Stomach (tissue), 9 donors: Measurements from ENCODE around the gene CAVIN1. TPM values are rescaled to one million over a fixed set of nuclear protein-coding genes. Genes with fewer than 3 reads are reported as not detected.
"Not testable (repeated sequence)": the region's sequence is repeated elsewhere in the genome, so short reads cannot be mapped to it uniquely, and the experiment has no call there.

ENCODE experiments used
- DNase-seq, 2 donors: peaks; one replicate each; pipeline versions ENCODE4 v3.0.0 to v3.0.0-alpha.2; 2013 to 2019
- H3K27ac ChIP-seq, 5 donors: fragments of 200-600 bp in 4 of 5; sonication (generic) in 4 of 5; one replicate each; pipeline ENCODE4 v1.5.1; 2013 to 2019; ENCODE audit warnings: mild to moderate bottlenecking in 1 of 5, moderate library complexity in 1 of 5
- H3K27me3 ChIP-seq, 3 donors: fragments of 200-600 bp; sonication (generic); one replicate each; pipeline ENCODE4 v1.5.1; 2017 to 2019; ENCODE audit warnings: mixed run types in 1 of 3
- H3K36me3 ChIP-seq, 4 donors: fragments of 200-600 bp; sonication (generic); 1 replicate in 3 of 4; 2 replicates in 1 of 4; pipeline ENCODE4 v1.5.1; 2016 to 2019
- H3K4me1 ChIP-seq, 4 donors: fragments of 200-600 bp; sonication (generic); one replicate each; pipeline ENCODE4 v1.5.1; 2016 to 2019
- H3K4me3 ChIP-seq, 4 donors: fragments of 200-600 bp; sonication (generic) in 3 of 4; one replicate each; pipeline ENCODE4 v1.5.1; 2016 to 2019; ENCODE audit warnings: mild to moderate bottlenecking in 1 of 4
- H3K9me3 ChIP-seq, 4 donors: fragments of 200-600 bp; sonication (generic); one replicate each; pipeline ENCODE4 v1.5.1; 2016 to 2019
- CTCF ChIP-seq, 7 experiments: fragments of 450-650 bp in 4 of 7; fragments of 200-600 bp in 3 of 7; sonication (generic) in 3 of 7; IDR thresholded peaks; one replicate each; pipeline ENCODE4 v1.5.1; 2016 to 2019; ENCODE audit warnings: antibody characterized with exemption in 7 of 7, control low read depth in 2 of 7, mild to moderate bottlenecking in 1 of 7
- EP300 ChIP-seq: sonication (generic); formaldehyde crosslinking; IDR thresholded peaks from one replicate; pipeline ENCODE4 v1.6.1; 2017; ENCODE audit warnings: antibody characterized with exemption
- POLR2A ChIP-seq, 4 donors: fragments of 450-650 bp; IDR thresholded peaks; one replicate each; pipeline ENCODE4 v1.6.1; 2016; ENCODE audit warnings: antibody characterized with exemption in 4 of 4, control low read depth in 2 of 4, mild to moderate bottlenecking in 1 of 4, moderate library complexity in 1 of 4
- POLR2AphosphoS5 ChIP-seq, 3 donors: sonication (generic); formaldehyde crosslinking; IDR thresholded peaks; one replicate each; pipeline ENCODE4 v1.6.1; 2016; ENCODE audit warnings: antibody characterized with exemption in 3 of 3
- WGBS, 5 donors: extraction: QIAGEN DNeasy Blood & Tissue Kit in 3 of 5; methylation state at CpG; one replicate each; pipeline versions ENCODE4 v1.1.5 to v1.1.7; 2013 to 2018; 5-methylcytosine and 5-hydroxymethylcytosine counted together
- intact Hi-C: fragments of 100-400 bp; cut with DNase I; formaldehyde crosslinking; loops from one replicate; pipeline ENCODE4 v1.15.1; 2023; ENCODE audit warnings: low total_unique reads
- polyA plus RNA-seq, 3 donors: library from polyadenylated mRNA; stranded (reverse); fragments of 200-250 nt; gene quantifications; one replicate each; pipeline ENCODE4 v1.2.3, GENCODE V29; 2013
- total RNA-seq, 5 donors: library from RNA; depleted of rRNA; stranded (reverse); fragments of >200 nt; gene quantifications; one replicate each; pipeline versions ENCODE4 v1.1.0 to v1.2.3, GENCODE V29; 2014 to 2016
- donor health status: healthy with polysubstance abuse.
- donor health status: Bipolar disorder and iron deficiency.
- donor health status: healthy.

The CAVIN1 gene
- total and polyA plus RNA-seq, 8 donors: 61.2 to 244 (median 102) TPM

GRCh38 chr17:42372142-42372541 lies 50.9 kb downstream of the CAVIN1 start:
- Histone ChIP-seq H3K9me3 (no peaks in the 10 kb centered on the region), H3K27ac (no peak overlapping the region), H3K27me3 (no peaks in the 10 kb centered on the region), H3K36me3 (peaks cover 4 to 31% (median 21%) of the 10 kb centered on the region in 4 donors), H3K4me3 (no peak overlapping the region), H3K4me1 (peaks cover 22 to 76% (median 50%) of the 10 kb centered on the region in 4 donors)
- no peak for DNase-seq
- intact Hi-C loops: no loop called here
- TF ChIP-seq POLR2AphosphoS5 (IDR thresholded peaks at IDR 0.05) (no peak), EP300 (no peak), CTCF (IDR thresholded peaks at IDR 0.05) (no peak), POLR2A (IDR thresholded peaks at IDR 0.05) (no peak)

GRCh38 chr17:42368797-42369561 lies 54.1 kb downstream of the CAVIN1 start:
- not testable (repeated sequence) for DNase-seq, H3K27me3 ChIP-seq
- H3K4me1 ChIP-seq: peaks cover 34 to 79% (median 58%) of the 10 kb centered on the region in 4 donors

GRCh38 chr17:42368310-42368709 lies 54.7 kb downstream of the CAVIN1 start:
- H3K4me1 ChIP-seq: peaks cover 34 to 79% (median 59%) of the 10 kb centered on the region in 4 donors
- H3K9me3 ChIP-seq, H3K27me3 ChIP-seq, H3K27ac ChIP-seq, intact Hi-C loops, H3K4me3 ChIP-seq, DNase-seq: not testable (repeated sequence)
- H3K36me3 ChIP-seq: peaks cover 4 to 30% (median 19%) of the 10 kb centered on the region in 4 donors
- WGBS, 5 donors: 70 to 81% (median 75%) methylated on average over 5 of the region's 5 CpGs

More at GRCh38 chr17:42368797-42369561, 54.1 kb downstream of the CAVIN1 start:
- peaks cover 4 to 31% (median 21%) of the 10 kb centered on the region in 4 donors for H3K36me3 ChIP-seq
- H3K27ac ChIP-seq, intact Hi-C loops, H3K4me3 ChIP-seq, H3K9me3 ChIP-seq: not testable (repeated sequence)
- WGBS, 5 donors: 59 to 74% (median 69%) methylated on average over 12 of the region's 12 CpGs

- intact Hi-C loops, DNase-seq, H3K9me3 ChIP-seq, H3K27me3 ChIP-seq: not testable (repeated sequence)
- Histone ChIP-seq H3K36me3 (peaks cover 0 to 12% (median 3%) of the 10 kb centered on the region in 4 donors), H3K4me1 (peaks cover 49 to 93% (median 77%) of the 10 kb centered on the region in 4 donors), H3K27ac (peak overlapping the region in 2 of 5 donors; percentile 23 to 50), H3K4me3 (peak overlapping the region in 1 of 4 donors; percentile 24)
- 77 to 83% (median 81%) methylated on average over 13 of the region's 13 CpGs for WGBS, 5 donors
These were observed 56.7 kb downstream of the CAVIN1 start for GRCh38 chr17:42366176-42367023.

- no peak for DNase-seq
- H3K36me3 ChIP-seq: peaks cover 0 to 6% (median 0%) of the 10 kb centered on the region in 4 donors
- intact Hi-C loops: no loop called here
- TF ChIP-seq EP300 (no peak), CTCF (IDR thresholded peaks at IDR 0.05) (no peak), POLR2AphosphoS5 (IDR thresholded peaks at IDR 0.05) (no peak), POLR2A (IDR thresholded peaks at IDR 0.05) (no peak)
- no peak overlapping the region for H3K4me3 ChIP-seq
- 84 to 90% (median 88%) methylated on average over 9 of the region's 9 CpGs for WGBS, 5 donors
- no peak overlapping the region for H3K27ac ChIP-seq
- H3K4me1 ChIP-seq: peaks cover 50 to 99% (median 77%) of the 10 kb centered on the region in 4 donors
- H3K27me3 ChIP-seq: no peaks in the 10 kb centered on the region
- H3K9me3 ChIP-seq: no peaks in the 10 kb centered on the region
These were observed 57.9 kb downstream of the CAVIN1 start for GRCh38 chr17:42365136-42365535.
